HEK293 (cell line): ENCODE results near the gene CDC14A.

Experiments
- CTCF ChIA-PET: fragments of 350-600 bp; formaldehyde crosslinking; extraction: SDS; loops from one replicate; lab custom pipeline; 2021; ENCODE audit warnings: antibody characterized with exemption; lab: Yijun Ruan, JAX
- POLR2A ChIA-PET: fragments of 300-600 bp; formaldehyde crosslinking; extraction: SDS; loops from one replicate; lab custom pipeline; 2020; ENCODE audit warnings: antibody characterized with exemption, inconsistent platforms; lab: Yijun Ruan, JAX
- H3K27ac ChIP-seq: fragments of 200-500 bp; sonication (Bioruptor generic); 2 replicates; pipeline ENCODE4 v1.5.1; 2014; ENCODE audit warnings: low read depth, low read length, control low read depth, inconsistent platforms; ENCODE audit errors: extremely low read depth
- H3K36me3 ChIP-seq, 2 experiments: fragments of 200-500 bp in 1 of 2; sonication (Bioruptor generic) in 1 of 2; 1 replicate in 1 of 2; 2 replicates in 1 of 2; pipeline ENCODE4 v1.5.1; 2014 to 2017; ENCODE audit warnings: inconsistent platforms in 2 of 2, low read length in 2 of 2; ENCODE audit not compliant: control insufficient read depth in 2 of 2, insufficient read depth in 1 of 2
- H3K4me1 ChIP-seq: fragments of 200-500 bp; sonication (Bioruptor generic); 2 replicates; pipeline ENCODE4 v1.5.1; 2014; ENCODE audit warnings: mild to moderate bottlenecking, low read length, inconsistent platforms; ENCODE audit not compliant: control insufficient read depth, insufficient read depth
- H3K4me3 ChIP-seq: 2 replicates; pipeline ENCODE4 v1.5.1; 2011; ENCODE audit warnings: low read depth, mild to moderate bottlenecking, control low read depth, low read length, moderate library complexity
- H3K9me3 ChIP-seq: fragments of 200-500 bp; sonication (Bioruptor generic); 2 replicates; pipeline ENCODE4 v1.5.1; 2014; ENCODE audit warnings: low read depth, low read length, inconsistent platforms; ENCODE audit not compliant: control insufficient read depth, insufficient read depth
- EGR2 ChIP-seq: fragments of 450-650 bp; formaldehyde crosslinking; IDR thresholded peaks from 2 replicates; pipeline ENCODE4 v1.5.1; 2016; ENCODE audit warnings: low read depth, missing biosample characterization, missing genetic modification characterization
- KLF8 ChIP-seq: fragments of 450-650 bp; formaldehyde crosslinking; IDR thresholded peaks from 2 replicates; pipeline ENCODE4 v1.5.1; 2016; ENCODE audit warnings: missing biosample characterization, missing genetic modification characterization
- OSR2 ChIP-seq: fragments of 450-650 bp; formaldehyde crosslinking; IDR thresholded peaks from 2 replicates; pipeline ENCODE4 v1.5.1; 2016; ENCODE audit warnings: missing biosample characterization, missing genetic modification characterization
- SCRT2 ChIP-seq: fragments of 450-650 bp; formaldehyde crosslinking; IDR thresholded peaks from 2 replicates; pipeline ENCODE4 v1.5.1; 2016; ENCODE audit warnings: missing biosample characterization, missing genetic modification characterization
- SP2 ChIP-seq: fragments of 450-650 bp; formaldehyde crosslinking; IDR thresholded peaks from 2 replicates; pipeline ENCODE4 v1.5.1; 2016; ENCODE audit warnings: missing biosample characterization, missing genetic modification characterization
- SP3 ChIP-seq: fragments of 450-650 bp; formaldehyde crosslinking; IDR thresholded peaks from 2 replicates; pipeline ENCODE4 v1.5.1; 2016; ENCODE audit warnings: missing biosample characterization, missing genetic modification characterization
- SP7 ChIP-seq: fragments of 450-650 bp; formaldehyde crosslinking; IDR thresholded peaks from 2 replicates; pipeline ENCODE4 v1.5.1; 2016; ENCODE audit warnings: missing biosample characterization, missing genetic modification characterization
- TRIM28 ChIP-seq: IDR thresholded peaks from 2 replicates; pipeline ENCODE4 v1.6.1; 2011; ENCODE audit warnings: low read length, control low read depth, borderline replicate concordance
- WT1 ChIP-seq: fragments of 450-650 bp; formaldehyde crosslinking; IDR thresholded peaks from 2 replicates; pipeline ENCODE4 v1.5.1; 2016; ENCODE audit warnings: missing biosample characterization, missing genetic modification characterization
- YY2 ChIP-seq: fragments of 450-650 bp; formaldehyde crosslinking; IDR thresholded peaks from 2 replicates; pipeline ENCODE4 v1.5.1; 2016; ENCODE audit warnings: missing biosample characterization, missing genetic modification characterization
- ZBTB7A ChIP-seq: fragments of 450-650 bp; formaldehyde crosslinking; IDR thresholded peaks from 2 replicates; pipeline ENCODE4 v1.5.1; 2016; ENCODE audit warnings: low read depth, missing biosample characterization, missing genetic modification characterization
- ZFP3 ChIP-seq: fragments of 450-650 bp; formaldehyde crosslinking; IDR thresholded peaks from 2 replicates; pipeline ENCODE4 v1.5.1; 2016; ENCODE audit warnings: low read depth, missing biosample characterization, missing genetic modification characterization
- ZNF112 ChIP-seq: fragments of 450-650 bp; formaldehyde crosslinking; IDR thresholded peaks from 2 replicates; pipeline ENCODE4 v1.5.0; 2017; ENCODE audit warnings: missing biosample characterization, missing genetic modification characterization
- ZNF184 ChIP-seq: fragments of 450-650 bp; IDR thresholded peaks from 2 replicates; pipeline ENCODE4 v1.5.1; 2018; ENCODE audit warnings: missing biosample characterization, mild to moderate bottlenecking, missing genetic modification characterization
- ZNF211 ChIP-seq: fragments of 450-650 bp; formaldehyde crosslinking; IDR thresholded peaks from 2 replicates; pipeline ENCODE4 v1.5.1; 2016; ENCODE audit warnings: low read depth, missing biosample characterization, missing genetic modification characterization
- ZNF335 ChIP-seq: fragments of 450-650 bp; formaldehyde crosslinking; conservative IDR thresholded peaks from 2 replicates; pipeline ENCODE4 v1.5.1; 2016; ENCODE audit warnings: missing biosample characterization, missing genetic modification characterization
- ZNF354C ChIP-seq: fragments of 450-650 bp; formaldehyde crosslinking; IDR thresholded peaks from 2 replicates; pipeline ENCODE4 v1.5.1; 2016; ENCODE audit warnings: missing biosample characterization, missing genetic modification characterization, low read depth, borderline replicate concordance
- ZNF366 ChIP-seq: fragments of 450-650 bp; formaldehyde crosslinking; conservative IDR thresholded peaks from 2 replicates; pipeline ENCODE4 v1.5.1; 2016; ENCODE audit warnings: missing biosample characterization, missing genetic modification characterization
- ZNF530 ChIP-seq: fragments of 450-650 bp; formaldehyde crosslinking; IDR thresholded peaks from 2 replicates; pipeline ENCODE4 v1.5.1; 2016; ENCODE audit warnings: low read depth, missing biosample characterization, missing genetic modification characterization
- ZNF600 ChIP-seq: fragments of 450-650 bp; formaldehyde crosslinking; IDR thresholded peaks from 2 replicates; pipeline ENCODE4 v1.5.1; 2016; ENCODE audit warnings: missing biosample characterization, missing genetic modification characterization
- ZNF626 ChIP-seq: fragments of 450-650 bp; sonication (Bioruptor Pico); formaldehyde crosslinking; IDR thresholded peaks from 2 replicates; pipeline ENCODE4 v1.5.1; 2018; ENCODE audit warnings: missing biosample characterization, missing genetic modification characterization, inconsistent platforms
- ZNF654 ChIP-seq: fragments of 450-650 bp; formaldehyde crosslinking; IDR thresholded peaks from 2 replicates; pipeline ENCODE4 v1.5.1; 2016; ENCODE audit warnings: low read depth, missing biosample characterization, missing genetic modification characterization
- ZNF670 ChIP-seq: fragments of 450-650 bp; formaldehyde crosslinking; IDR thresholded peaks from 2 replicates; pipeline ENCODE4 v1.5.1; 2016; ENCODE audit warnings: missing biosample characterization, missing genetic modification characterization, low read depth
- ZXDB ChIP-seq: fragments of 450-650 bp; formaldehyde crosslinking; IDR thresholded peaks from 2 replicates; pipeline ENCODE4 v1.5.1; 2016; ENCODE audit warnings: missing biosample characterization, missing genetic modification characterization

The CDC14A gene

DNA sequence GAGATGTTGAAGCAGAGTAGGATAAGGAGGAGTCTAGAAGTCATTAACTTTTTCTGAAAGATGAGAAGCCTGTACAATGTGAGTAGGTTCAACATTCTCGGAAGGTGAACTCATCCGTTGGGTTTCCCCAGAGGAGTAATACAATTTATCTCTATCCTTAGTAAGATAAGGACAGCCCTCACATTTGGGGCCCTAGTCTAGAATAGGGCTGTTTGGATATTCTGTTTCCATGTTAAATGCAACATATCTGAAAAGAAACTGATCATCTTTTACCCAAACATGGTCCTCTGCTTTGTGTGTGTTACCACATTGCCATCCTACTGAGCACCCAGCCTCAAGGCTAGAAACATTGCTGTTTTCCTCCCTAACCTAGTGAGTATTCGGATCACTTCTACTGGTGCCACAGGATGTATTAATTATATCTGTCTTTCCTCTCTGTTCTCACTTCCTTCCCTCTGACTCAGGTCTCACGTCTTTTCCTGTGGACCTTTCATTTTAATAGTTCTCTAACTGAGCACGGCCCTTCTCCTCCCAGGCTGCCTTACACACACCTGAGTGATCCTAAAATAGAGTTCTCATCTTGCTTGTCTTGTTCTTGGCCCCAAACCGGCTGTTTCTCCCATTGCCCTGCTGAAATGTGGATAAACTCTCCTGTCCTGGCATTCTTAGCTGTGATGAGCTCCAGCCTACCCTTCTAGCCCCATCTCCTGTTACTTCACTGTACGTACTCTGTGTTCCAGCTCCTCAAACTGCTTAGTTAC is 91.7 kb downstream of the CDC14A start:
- no peak overlapping the region for H3K27ac ChIP-seq
- H3K4me1 ChIP-seq, result no peaks in the 10 kb centered on the region
- H3K4me3 ChIP-seq, result no peak overlapping the region
- no peaks in the 10 kb centered on the region for H3K36me3 ChIP-seq
- no peaks in the 10 kb centered on the region for H3K9me3 ChIP-seq
- no peak for TF ChIP-seq ZNF530
- no peak for TF ChIP-seq ZNF335 (tag by site-specific recombination)
- TF ChIP-seq TRIM28, result no peak
- TF ChIP-seq SP2 (tag by site-specific recombination), result no peak
- TF ChIP-seq ZFP3 (tag by site-specific recombination), result no peak
- TF ChIP-seq SP7 (tag by site-specific recombination), result no peak
- no peak for TF ChIP-seq OSR2 (tag by site-specific recombination)
- peak; percentile 61; the same call in 1 of the 2 replicates for TF ChIP-seq ZXDB (tag by site-specific recombination)
- TF ChIP-seq KLF8 (tag by site-specific recombination), result peak; percentile 32; the same call in 1 of the 2 replicates
- no peak for TF ChIP-seq WT1 (tag by site-specific recombination)
- no peak for TF ChIP-seq ZNF626 (tag by site-specific recombination)
- 0 out of 2 replicates have a peak, but pooled peaks have one; percentile 16 for TF ChIP-seq ZNF654
- no peak for TF ChIP-seq YY2
- peak; percentile 59; the same call in 1 of the 2 replicates for TF ChIP-seq ZNF184 (tag by site-specific recombination)
- TF ChIP-seq ZNF354C, result no peak
- TF ChIP-seq SP3, result 0 out of 2 replicates have a peak, but pooled peaks have one; percentile 21
- TF ChIP-seq ZNF211 (tag by site-specific recombination), result no peak
- TF ChIP-seq ZNF112 (tag by site-specific recombination), result no peak
- no peak for TF ChIP-seq ZNF600
- ChIA-PET POLR2A (interaction anchor here (0.5 kb wide), 1 partner anchor 55 kb away, joined by 5 read pairs; no protein-coding TSS in a partner anchor), CTCF (interaction anchor here (0.7 to 2.0 kb wide), 6 partner anchors 13 to 844 kb away, joined by 3 to 9 read pairs (median 3); no protein-coding TSS in a partner anchor)

- no peak for TF ChIP-seq ZNF670 (tag by site-specific recombination)
- TF ChIP-seq EGR2 (tag by site-specific recombination), result no peak
- TF ChIP-seq ZBTB7A, result no peak
- H3K4me1 ChIP-seq, result no peaks in the 10 kb centered on the region
- POLR2A ChIA-PET, result no interaction called here
Measured at GRCh38 chr1:100445565-100445964, 93.3 kb downstream of the CDC14A start.

DNA sequence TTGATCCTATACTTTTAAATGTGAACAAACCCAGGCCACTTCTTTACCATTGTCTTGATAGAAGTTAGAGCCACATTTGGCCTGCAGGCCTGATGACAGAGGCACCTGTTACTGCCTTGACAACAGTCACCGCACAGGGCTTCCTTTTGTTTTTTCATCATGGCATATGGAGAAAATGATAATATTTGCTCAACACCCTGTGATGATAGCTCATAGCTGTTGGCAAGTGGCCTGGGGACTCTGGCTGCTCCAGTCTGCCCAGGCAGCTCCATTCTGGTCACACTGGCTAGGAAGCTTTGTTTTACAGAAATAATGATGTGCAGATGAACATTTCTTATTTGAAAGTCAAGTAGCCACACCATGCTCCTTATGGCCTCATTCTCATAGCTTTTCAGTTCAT is 96.1 kb downstream of the CDC14A start:
- ChIA-PET CTCF (interaction anchor here (0.9 to 3.1 kb wide), 4 partner anchors 8 to 420 kb away, joined by 4 to 16 read pairs (median 9); no protein-coding TSS in a partner anchor), POLR2A (no interaction called here)
- H3K4me3 ChIP-seq, result no peak overlapping the region
- TF ChIP-seq ZNF366 (no peak), SCRT2 (0 out of 2 replicates have a peak, but pooled peaks have one; percentile 33), ZNF654 (no peak), ZNF354C (no peak)
- no peaks in the 10 kb centered on the region for H3K9me3 ChIP-seq
- no peaks in the 10 kb centered on the region for H3K4me1 ChIP-seq
- H3K36me3 ChIP-seq, result no peaks in the 10 kb centered on the region
- H3K27ac ChIP-seq, result no peak overlapping the region

More at GRCh38 chr1:100445565-100445964, 93.3 kb downstream of the CDC14A start:
- H3K27ac ChIP-seq, result no peak overlapping the region
- CTCF ChIA-PET, result interaction anchor here (1.0 to 3.1 kb wide), 3 partner anchors 9 to 14 kb away, joined by 4 to 16 read pairs (median 9); no protein-coding TSS in a partner anchor
- H3K9me3 ChIP-seq, result no peaks in the 10 kb centered on the region
- no peaks in the 10 kb centered on the region for H3K36me3 ChIP-seq
- H3K4me3 ChIP-seq, result no peak overlapping the region
